Activated T-cell treated with anti-CD3 and anti-CD28 coated beads for 24 hours (primary cell): Measurements from ENCODE around the gene ZNF677.
A peak's percentile ranks its signal among the peaks of the same experiment; 100 is the strongest.
"Not testable (repeated sequence)": the region's sequence is repeated elsewhere in the genome, so short reads cannot be mapped to it uniquely, and the experiment has no call there.

ENCODE experiments used
- DNase-seq: peaks from one replicate; pipeline ENCODE4 v3.0.0-alpha.2; 2020; ENCODE audit warnings: low read depth

ZNF677 gene

DNA sequence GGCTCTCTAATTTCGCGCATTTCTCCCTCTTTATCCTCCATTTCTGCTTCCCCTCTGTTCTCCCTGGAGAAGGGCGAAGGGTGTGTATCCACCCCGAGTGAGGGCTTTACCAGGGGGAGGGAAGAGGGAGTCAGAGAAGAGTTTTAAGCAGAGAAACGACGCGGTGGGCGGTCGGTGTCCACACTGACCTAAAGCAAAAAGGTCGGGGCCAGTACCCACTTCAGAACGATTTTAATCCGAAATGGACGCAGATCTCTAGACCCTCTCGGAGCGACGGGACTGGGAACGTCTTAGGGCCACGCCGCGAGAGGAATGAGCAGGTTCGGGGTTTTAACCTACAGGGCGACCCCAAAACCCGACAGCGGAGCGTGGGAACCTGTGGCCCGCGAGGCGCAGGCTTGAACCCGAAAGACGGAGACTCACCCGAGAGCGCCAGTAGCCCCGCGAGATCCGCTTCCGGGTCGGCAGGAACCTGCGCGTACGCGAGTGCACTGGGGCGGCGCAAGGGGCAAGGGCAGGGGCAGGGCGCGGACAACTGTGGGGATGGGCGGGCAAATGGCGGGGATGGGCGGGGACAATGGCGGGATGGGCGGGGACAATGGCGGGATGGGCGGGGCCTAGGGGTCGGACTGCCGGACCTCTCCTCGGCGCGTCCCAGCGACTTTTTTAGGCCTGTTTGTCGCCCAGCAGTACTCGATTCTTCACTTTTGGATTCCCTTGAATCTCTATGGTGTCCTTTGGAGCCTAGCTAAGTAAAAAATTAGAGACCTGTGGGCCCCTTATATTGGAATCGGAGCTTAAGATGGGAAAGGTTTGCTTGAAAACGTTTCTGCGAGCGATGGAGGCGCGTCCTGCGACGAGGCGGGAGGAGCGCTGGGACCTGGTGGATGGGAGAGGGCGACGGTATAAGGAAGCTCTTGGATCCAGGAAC, at the start of gene ZNF677:
Gene ZNF677 (minus strand): TSS at position 463 of the 931 bp plus-strand sequence. CDS start 3,323 bp downstream, outside the sequence.
- peak; percentile 73 for DNase-seq

- DNase-seq, result not testable (repeated sequence)
Measured at GRCh38 chr19:53301341-53301740, 46.7 kb upstream of the ZNF677 start.

DNA sequence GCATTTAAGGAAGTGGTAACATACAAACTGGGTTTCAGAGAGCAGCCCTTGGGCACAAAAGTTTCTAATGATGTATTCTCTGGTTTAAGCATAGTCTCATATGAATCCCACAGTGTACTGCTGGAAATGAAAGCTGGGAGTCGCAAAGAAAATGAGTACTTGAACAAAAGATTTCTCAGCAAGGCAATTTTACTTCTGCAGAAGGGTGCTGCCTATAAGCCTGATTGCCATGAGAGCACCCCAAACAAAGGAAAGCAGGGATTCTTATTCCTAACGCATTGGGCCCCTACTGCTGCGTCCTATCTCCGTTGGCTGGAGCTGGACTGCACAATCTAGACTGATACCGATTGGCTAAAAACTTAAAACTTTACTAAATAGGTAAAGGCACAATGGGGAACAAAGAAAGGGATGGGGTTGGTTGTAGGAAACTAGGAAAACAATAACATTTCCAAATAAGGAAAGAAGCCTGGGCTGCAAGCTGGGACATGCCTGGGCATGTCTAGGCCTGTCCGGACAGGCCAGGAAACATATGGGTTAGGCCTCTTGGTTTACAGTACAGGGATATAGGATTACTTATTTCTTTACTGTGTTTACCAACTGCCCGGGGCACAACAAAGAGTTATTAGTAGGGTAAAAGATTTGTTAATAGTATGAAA, 40.2 kb upstream of the ZNF677 start:
- no peak for DNase-seq

DNA sequence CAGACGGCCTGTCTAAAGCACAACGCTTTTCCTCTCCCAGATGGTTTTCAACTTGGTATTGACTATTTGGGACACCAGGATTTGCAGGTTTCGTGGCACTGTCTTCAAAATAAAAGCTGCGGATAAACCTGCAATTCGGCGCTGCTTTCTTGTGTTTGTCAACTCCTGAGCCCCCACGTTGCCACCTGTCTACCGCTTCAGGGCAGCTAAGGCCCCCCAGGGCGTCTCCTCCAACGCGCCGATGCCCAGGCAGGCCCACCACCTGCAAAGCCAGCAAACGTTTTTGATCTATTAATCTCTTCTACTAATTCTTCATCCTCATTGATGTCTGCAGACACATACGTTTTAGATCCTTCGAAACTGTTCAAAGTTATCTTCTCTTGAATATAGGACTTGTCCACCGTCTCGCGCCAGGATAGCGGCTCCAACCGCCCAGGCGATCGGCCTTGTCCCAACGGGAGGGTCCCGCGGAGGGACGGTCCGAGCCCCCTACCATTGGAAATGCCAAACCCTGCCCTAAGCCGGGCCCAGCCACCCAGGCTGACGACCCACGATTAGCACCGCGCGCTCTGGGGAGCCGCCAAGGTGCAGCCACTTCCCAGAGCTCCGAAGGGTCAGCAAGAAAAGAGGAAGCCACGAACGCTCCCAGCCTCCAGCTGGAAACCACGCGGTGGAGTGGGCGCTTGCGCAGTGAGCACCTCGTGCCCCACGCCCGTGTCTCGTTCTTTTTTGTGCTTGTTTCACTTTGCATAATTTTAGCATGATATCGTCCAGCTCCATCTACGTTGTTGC, 36.3 kb upstream of the ZNF677 start:
- DNase-seq, result no peak

- no peak for DNase-seq
Measured at GRCh38 chr19:53285087-53285486, 30.4 kb upstream of the ZNF677 start.

DNA sequence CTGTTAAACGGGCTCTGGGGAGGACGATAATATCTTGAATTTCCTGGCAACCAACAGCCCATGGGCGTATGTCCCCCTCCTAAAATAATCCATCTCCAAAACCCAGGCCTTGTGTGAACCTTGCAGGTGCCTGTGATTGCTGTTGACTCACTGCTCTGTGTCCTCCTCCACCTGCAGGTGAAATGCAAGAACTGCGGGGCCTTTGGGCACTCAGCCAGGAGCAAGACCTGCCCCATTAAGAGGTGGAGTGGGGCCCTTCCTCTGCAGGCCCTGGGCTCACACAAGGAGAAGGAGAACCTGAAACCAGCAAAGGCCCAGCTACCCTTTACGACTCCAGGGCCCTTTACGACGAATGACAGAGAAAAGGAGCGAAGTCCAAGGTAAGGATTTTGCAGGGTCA, 27.3 kb upstream of the ZNF677 start:
- DNase-seq, result not testable (repeated sequence)

- DNase-seq, result no peak
Measured at GRCh38 chr19:53275480-53275879, 20.8 kb upstream of the ZNF677 start.

DNA sequence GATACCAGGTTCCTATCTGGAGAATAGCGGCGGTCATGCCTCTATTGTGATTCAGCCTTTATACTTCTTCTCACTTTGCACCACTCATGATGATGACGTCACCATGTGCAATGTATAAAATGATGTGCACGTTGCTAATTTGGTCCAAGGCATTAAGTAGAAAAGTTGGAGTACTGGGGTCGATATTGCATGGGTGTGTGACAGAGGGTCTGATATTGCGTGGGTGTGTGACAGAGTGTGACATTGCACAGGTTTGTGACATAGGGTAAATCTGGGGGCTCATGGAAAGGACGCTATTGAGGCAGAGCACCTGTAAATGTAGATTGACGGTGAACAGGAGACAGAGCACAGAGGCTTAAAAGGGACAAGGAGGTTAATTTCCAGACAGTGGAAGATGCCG, 17.4 kb upstream of the ZNF677 start:
- DNase-seq, result no peak

DNA sequence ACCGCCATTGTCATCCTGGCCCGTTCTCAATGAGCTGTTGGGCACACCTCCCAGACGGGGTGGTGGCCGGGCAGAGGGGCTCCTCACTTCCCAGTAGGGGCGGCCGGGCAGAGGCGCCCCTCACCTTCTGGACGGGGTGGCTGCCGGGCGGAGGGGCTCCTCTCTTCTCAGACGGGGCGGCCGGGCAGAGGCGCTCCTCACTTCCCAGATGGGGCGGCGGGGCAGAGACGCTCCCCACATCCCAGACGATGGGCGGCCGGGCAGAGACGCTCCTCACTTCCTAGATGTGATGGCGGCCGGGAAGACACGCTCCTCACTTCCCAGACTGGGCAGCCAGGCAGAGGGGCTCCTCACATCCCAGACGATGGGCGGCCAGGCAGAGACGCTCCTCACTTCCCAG, 15.2 kb upstream of the ZNF677 start:
- not testable (repeated sequence) for DNase-seq

DNA sequence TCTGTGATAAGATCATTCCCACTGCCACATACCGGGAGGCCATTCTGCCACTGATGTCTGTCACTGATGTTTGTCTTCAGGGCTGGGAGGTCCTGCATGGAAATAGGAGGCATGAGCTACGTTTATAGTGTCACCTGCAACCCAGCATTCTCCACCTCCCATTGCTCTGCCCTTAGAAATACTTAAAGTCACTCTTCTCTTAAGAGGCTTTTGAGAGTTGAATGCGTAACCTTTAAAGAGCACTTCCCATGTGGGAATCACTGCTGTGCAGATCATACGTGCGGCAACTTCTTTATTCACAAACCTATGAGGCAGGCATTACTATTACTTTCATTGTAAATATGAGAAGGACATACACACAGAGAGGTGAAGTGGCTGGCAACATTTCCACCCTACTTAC, 12.9 kb upstream of the ZNF677 start, which contains the start of gene VN1R4:
Gene VN1R4 (minus strand): TSS at position 101 of the 400 bp plus-strand sequence. CDS start 58 bp downstream, at position 43.
- DNase-seq, result not testable (repeated sequence)

GRCh38 chr19:53257715-53258342, 3.2 kb upstream of the ZNF677 start, which contains the start of gene VN1R2:
Gene VN1R2 (plus strand): TSS chr19:53258292. CDS start chr19:53258376, 84 bp downstream.
- not testable (repeated sequence) for DNase-seq

- no peak for DNase-seq
Measured at GRCh38 chr19:53246498-53246897, 8.2 kb downstream of the ZNF677 start.

GRCh38 chr19:53237114-53237777, 17.4 kb downstream of the ZNF677 start:
- no peak for DNase-seq

DNA sequence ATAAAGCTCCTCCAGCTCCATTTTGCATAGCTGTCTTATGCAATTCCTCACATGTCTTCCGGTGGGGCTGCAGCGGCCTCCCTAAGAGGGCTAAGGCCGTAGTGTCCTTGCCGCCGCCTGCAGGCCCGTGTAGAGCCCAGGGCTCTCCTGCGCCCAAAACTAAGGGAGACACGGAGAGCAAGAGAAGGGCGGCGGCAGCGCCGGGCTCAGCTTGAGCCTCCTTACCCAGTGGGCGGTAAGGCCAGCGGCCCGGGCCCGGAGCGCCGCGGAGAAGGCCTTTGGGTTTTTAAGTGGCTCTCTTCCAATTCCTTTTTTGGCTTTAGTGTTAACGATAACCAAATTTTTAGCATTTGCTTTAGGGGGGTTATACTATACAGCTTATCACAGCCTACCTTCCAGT, 30.1 kb downstream of the ZNF677 start:
- DNase-seq, result no peak

DNA sequence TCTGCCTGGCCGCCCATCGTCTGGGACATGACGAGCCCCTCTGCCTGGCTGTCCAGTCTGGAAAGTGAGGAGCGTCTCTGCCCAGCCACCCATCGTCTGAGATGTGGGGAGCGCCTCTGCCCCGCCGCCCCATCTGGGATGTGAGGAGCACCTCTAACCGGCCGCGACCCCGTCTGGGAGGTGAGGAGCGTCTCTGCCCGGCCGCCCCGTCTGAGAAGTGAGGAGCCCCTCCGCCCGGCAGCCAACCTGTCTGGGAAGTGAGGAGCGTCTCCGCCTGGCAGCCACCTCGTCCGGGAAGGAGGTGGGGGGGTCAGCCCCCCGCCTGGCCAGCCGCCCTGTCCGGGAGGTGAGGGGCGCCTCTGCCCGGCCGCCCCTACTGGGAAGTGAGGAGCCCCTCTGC, 32.0 kb downstream of the ZNF677 start:
- DNase-seq, result not testable (repeated sequence)

DNA sequence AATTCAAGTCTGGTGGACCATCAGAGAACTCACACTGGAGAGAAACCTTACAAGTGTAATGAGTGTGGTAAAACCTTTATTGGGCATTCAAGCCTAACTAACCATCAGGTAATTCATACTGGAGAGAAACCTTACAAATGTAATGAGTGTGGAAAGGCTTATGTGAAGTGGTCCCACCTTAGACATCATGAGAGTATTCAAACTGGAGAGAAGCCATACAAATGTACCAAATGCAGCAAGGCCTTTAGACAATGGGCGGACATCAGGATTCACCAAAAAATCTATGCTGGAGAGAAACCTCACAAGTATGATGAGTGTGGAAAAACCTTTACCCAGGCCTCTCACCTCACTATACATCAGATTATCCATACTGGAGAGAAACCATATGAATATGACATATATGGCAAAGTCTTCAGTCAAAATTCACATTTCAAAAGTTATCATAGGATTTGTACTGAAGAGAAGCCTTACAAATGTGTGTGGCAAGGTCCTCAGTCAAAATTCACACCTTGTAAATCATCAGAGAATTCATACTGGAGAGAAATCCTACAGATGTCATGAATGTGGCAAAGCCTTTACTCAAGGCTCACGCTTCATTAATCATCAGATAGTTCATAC, 41.9 kb downstream of the ZNF677 start:
- DNase-seq, result no peak

DNA sequence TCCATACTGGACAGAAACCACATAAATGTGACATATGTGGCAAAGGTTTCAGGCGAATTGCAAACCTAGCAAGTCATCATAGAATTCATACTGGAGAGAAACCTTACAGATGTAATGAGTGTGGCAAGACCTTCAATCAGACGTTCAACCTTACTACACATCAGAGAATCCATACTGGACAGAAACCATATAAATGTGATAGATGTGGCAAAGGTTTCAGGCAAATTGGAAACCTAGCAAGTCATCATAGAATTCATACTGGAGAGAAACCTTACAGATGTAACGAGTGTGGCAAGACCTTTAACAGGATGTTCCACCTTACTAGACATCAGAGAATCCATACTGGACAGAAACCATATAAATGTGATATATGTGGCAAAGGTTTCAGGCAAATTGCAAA, 43.1 kb downstream of the ZNF677 start:
- DNase-seq, result not testable (repeated sequence)

DNA sequence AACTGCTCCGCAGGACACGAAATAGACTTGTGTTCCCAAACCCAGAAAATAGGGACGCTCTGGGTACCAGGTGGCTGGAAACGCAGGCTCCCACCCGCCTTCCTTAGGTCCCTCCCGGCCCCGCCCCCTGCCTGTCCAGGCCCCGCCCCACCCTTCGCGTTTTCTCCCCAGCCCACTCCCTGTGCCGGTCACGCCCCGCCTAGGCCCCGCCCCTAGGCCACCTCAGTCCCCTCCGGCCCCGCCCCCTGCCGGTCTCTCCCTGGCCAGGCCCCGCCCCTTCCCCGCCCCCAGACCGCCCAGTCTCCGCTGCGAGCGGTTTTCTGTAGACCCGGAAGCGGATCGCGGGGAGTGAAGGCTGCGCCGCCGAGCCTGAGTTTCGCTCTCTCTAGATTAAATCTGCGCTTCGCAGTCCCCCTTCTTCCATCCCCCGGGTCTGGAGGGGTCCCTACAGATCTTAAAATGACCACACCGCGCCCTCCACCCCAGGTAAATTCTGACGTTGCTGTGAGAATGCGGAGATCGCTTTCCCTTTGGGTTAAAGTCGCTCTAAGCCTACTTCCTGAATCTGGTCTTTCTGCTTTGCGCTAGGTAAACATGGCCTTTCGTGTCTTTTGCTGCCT, 57.8 kb downstream of the ZNF677 start:
- DNase-seq, result peak; percentile 97

- peak; percentile 64 for DNase-seq
Measured at GRCh38 chr19:53195265-53195903, 59.3 kb downstream of the ZNF677 start.
